GM19455 (cell line): ENCODE measurements around the gene ZNF217.
"Not testable (repeated sequence)": the region's sequence is repeated elsewhere in the genome, so short reads cannot be mapped to it uniquely, and the experiment has no call there.

Source experiments
- ATAC-seq: cut with Tn5 transposase; IDR thresholded peaks from one replicate; pipeline ENCODE4 v1.9.1; 2021; ENCODE audit not compliant: unreplicated experiment

The ZNF217 gene

GRCh38 chr20:53622247-53623133 lies 28.9 kb upstream of the ZNF217 start:
- ATAC-seq: no peak

GRCh38 chr20:53621482-53622246 lies 28.0 kb upstream of the ZNF217 start:
- no peak for ATAC-seq

GRCh38 chr20:53618490-53619000 lies 24.9 kb upstream of the ZNF217 start:
- ATAC-seq: not testable (repeated sequence)

- no peak for ATAC-seq
Observed at GRCh38 chr20:53617791-53618489, 24.3 kb upstream of the ZNF217 start.

- not testable (repeated sequence) for ATAC-seq
Observed at GRCh38 chr20:53616489-53616888, 22.9 kb upstream of the ZNF217 start.

GRCh38 chr20:53613748-53614147 lies 20.1 kb upstream of the ZNF217 start:
- ATAC-seq: no peak

- ATAC-seq: not testable (repeated sequence)
Observed at GRCh38 chr20:53612289-53612688, 18.6 kb upstream of the ZNF217 start.

GRCh38 chr20:53611449-53611894 lies 17.8 kb upstream of the ZNF217 start:
- ATAC-seq: no peak

GRCh38 chr20:53609491-53610445 lies 16.1 kb upstream of the ZNF217 start:
- no peak for ATAC-seq

GRCh38 chr20:53608456-53609452 lies 15.1 kb upstream of the ZNF217 start:
- no peak for ATAC-seq

- ATAC-seq: no peak
Observed at GRCh38 chr20:53608071-53608455, 14.4 kb upstream of the ZNF217 start.

- ATAC-seq: no peak
Observed at GRCh38 chr20:53606364-53606985, 12.8 kb upstream of the ZNF217 start.

GRCh38 chr20:53605401-53605800 lies 11.8 kb upstream of the ZNF217 start:
- not testable (repeated sequence) for ATAC-seq

GRCh38 chr20:53604846-53605245 lies 11.2 kb upstream of the ZNF217 start:
- not testable (repeated sequence) for ATAC-seq

- no peak for ATAC-seq
Observed at GRCh38 chr20:53602661-53603060, 9.0 kb upstream of the ZNF217 start.

- no peak for ATAC-seq
Observed at GRCh38 chr20:53599910-53600632, 6.4 kb upstream of the ZNF217 start.

- no peak for ATAC-seq
Observed at GRCh38 chr20:53599378-53599777, 5.7 kb upstream of the ZNF217 start.

GRCh38 chr20:53599044-53599362 lies 5.4 kb upstream of the ZNF217 start:
- no peak for ATAC-seq
